ENCODE results near the gene STOX2.

Gene STOX2

DNA sequence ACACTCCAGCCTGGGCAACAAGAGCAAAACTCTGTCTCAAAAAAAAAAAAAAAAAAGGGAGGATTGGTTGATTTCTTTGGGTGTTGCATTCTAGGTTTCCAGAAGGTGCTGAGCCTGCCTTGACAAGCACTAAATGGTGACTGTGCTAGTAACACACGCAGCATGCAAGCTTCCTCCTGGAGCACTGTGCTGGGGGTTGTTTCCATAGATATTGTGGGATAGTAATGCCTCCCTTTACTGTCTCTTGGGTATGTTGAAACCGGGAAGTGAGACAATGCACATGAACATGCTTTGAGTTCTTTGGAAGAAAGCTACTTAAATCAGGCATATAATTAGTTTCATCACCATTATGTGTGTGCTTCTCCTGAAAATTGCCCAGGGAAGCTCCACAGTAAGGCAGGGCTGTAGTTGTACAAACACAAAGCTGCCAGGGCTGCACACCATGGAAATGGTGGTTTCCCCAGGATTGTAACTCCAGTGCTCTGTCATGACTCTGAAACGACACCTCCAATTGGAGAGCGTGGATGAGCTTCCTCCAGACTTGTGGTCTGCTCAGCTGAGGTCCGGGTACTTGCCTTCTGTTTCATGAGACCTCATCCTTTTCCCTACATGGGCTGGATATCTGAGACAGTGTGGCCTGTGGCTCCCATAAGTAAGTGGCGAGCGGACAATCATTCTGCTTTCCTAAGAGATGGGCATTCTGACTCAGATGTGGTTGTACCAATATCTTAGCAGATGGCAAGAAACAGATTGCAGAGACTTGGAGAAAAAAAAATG is 31.5 kb upstream of the STOX2 start:
- Histone ChIP-seq H3K9me3 (ENCODE audit: insufficient read depth, low read length) (no peaks in the 10 kb centered on the region), H3K9me2 (replicated peaks; ENCODE audit: insufficient read depth, low read length) (no peaks in the 10 kb centered on the region; the same call in 1 of the 2 replicates), H3F3A (ENCODE audit: insufficient read depth) (no peaks in the 10 kb centered on the region)

DNA sequence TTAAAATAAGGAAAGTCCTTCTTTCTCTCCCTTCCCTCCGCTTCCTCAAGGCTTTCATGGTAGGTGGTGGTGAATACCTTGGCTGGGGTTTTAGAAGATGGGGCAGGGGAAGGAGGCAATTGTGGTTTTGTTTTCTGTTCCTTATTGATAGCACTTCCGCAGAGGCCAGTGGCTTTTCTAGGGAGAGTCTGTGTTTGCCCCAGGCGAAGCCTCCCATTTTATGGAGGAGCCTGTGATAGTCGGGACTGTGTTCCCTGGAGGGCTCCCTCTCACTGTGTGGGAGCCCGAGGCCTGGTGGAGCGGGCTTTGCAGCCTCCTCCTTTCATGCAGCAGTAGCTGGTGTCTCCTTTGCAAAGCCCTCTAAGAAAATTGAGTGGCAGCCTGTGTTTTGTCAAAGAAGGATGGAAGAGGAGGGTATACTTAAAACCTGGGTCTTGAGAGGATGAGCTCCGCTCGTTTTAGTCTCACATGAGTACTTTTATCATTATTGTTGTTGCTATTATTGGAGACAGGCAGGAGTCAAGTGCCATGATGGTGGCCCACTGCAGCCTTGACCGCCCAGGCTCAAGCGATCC is 29.8 kb upstream of the STOX2 start:
- Histone ChIP-seq H3K27me3 (ENCODE audit: low read length) (no peaks in the 10 kb centered on the region), H3K27ac (ENCODE audit: low read depth, low read length) (no peak overlapping the region), H3K4me3 (ENCODE audit: insufficient read depth, low read length, poor library complexity, severe bottlenecking) (no peak overlapping the region), H3K4me2 (ENCODE audit: low read depth, low read length, poor library complexity, severe bottlenecking) (no peak overlapping the region), H3K36me3 (ENCODE audit: low read length) (no peaks in the 10 kb centered on the region), H3F3A (ENCODE audit: insufficient read depth) (no peaks in the 10 kb centered on the region), H4K20me1 (ENCODE audit: low read depth, low read length) (no peaks in the 10 kb centered on the region), H2AFZ (ENCODE audit: low read depth, low read length, severe bottlenecking) (no peak overlapping the region), H3K79me2 (ENCODE audit: insufficient read depth, low read length) (no peaks in the 10 kb centered on the region), H3K9me3 (ENCODE audit: insufficient read depth, low read length) (no peaks in the 10 kb centered on the region), H3K9ac (ENCODE audit: low read length) (no peak overlapping the region), H3K9me2 (replicated peaks; ENCODE audit: insufficient read depth, low read length) (no peaks in the 10 kb centered on the region)
- TF ChIP-seq, protein P1, sequence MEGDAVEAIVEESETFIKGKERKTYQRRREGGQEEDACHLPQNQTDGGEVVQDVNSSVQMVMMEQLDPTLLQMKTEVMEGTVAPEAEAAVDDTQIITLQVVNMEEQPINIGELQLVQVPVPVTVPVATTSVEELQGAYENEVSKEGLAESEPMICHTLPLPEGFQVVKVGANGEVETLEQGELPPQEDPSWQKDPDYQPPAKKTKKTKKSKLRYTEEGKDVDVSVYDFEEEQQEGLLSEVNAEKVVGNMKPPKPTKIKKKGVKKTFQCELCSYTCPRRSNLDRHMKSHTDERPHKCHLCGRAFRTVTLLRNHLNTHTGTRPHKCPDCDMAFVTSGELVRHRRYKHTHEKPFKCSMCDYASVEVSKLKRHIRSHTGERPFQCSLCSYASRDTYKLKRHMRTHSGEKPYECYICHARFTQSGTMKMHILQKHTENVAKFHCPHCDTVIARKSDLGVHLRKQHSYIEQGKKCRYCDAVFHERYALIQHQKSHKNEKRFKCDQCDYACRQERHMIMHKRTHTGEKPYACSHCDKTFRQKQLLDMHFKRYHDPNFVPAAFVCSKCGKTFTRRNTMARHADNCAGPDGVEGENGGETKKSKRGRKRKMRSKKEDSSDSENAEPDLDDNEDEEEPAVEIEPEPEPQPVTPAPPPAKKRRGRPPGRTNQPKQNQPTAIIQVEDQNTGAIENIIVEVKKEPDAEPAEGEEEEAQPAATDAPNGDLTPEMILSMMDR (IDR thresholded peaks at IDR 0.05; ENCODE audit: insufficient read depth, low read length, poor library complexity, severe bottlenecking), result no peak
- no peak for TF ChIP-seq EZH2phosphoT487 (conservative IDR thresholded peaks at IDR 0.05; ENCODE audit: low read length)

More for the DNA sequence above, 31.5 kb upstream of the STOX2 start:
- no peaks in the 10 kb centered on the region for H3K79me2 ChIP-seq (ENCODE audit: insufficient read depth, low read length)
- H3K4me3 ChIP-seq (ENCODE audit: insufficient read depth, low read length, poor library complexity, severe bottlenecking), result no peak overlapping the region
- no peak overlapping the region for H3K4me2 ChIP-seq (ENCODE audit: low read depth, low read length, poor library complexity, severe bottlenecking)
- TF ChIP-seq, protein P1 (IDR thresholded peaks at IDR 0.05; ENCODE audit: insufficient read depth, low read length, poor library complexity, severe bottlenecking), result no peak
- TF ChIP-seq EZH2phosphoT487 (conservative IDR thresholded peaks at IDR 0.05; ENCODE audit: low read length), result no peak
- no peaks in the 10 kb centered on the region for H3K36me3 ChIP-seq (ENCODE audit: low read length)
- H3K9ac ChIP-seq (ENCODE audit: low read length), result no peak overlapping the region
- H3K27me3 ChIP-seq (ENCODE audit: low read length), result 0 out of 2 replicates have a peak, but pooled peaks cover under 1% of the 10 kb centered on the region
- no peak overlapping the region for H2AFZ ChIP-seq (ENCODE audit: low read depth, low read length, severe bottlenecking)
- no peaks in the 10 kb centered on the region for H4K20me1 ChIP-seq (ENCODE audit: low read depth, low read length)
- no peak overlapping the region for H3K27ac ChIP-seq (ENCODE audit: low read depth, low read length)

DNA sequence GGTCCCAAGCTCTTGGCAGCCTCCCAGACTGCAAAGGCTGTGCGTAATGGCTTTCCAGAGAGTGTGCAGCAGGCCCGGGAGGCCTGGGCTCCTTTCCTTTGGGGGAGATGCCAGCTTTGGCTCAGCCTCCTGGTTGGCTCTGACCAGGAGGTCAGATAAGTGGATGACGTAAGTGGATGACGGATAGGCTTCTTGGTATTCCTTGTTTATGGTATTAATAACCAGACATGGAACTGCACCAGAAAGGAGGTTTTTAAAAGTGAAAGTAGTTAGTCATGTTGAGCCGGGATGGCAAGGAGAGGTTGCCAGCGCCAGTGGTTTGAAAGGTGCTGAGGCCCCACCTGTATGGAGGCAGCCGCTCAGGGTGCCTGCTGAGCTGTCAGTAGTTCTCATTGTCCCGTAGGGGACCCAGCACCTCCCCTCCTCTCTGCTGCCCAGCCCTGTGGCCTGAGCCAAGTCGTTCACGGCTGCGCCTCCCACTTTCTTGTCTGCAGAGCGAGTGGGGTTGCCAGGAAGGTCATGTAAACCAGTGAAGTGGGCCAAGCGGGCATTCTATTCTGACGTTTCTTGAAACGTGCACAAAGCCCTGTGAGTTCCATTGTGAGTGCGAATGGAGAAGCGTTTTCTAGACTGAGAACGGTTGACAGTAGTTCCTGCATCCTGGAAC is 28.7 kb upstream of the STOX2 start:
- no peaks in the 10 kb centered on the region for H3F3A ChIP-seq (ENCODE audit: insufficient read depth)
- H3K4me3 ChIP-seq (ENCODE audit: insufficient read depth, low read length, poor library complexity, severe bottlenecking), result no peak overlapping the region
- no peaks in the 10 kb centered on the region for H3K27me3 ChIP-seq (ENCODE audit: low read length)
- no peak overlapping the region for H2AFZ ChIP-seq (ENCODE audit: low read depth, low read length, severe bottlenecking)
- H3K36me3 ChIP-seq (ENCODE audit: low read length), result no peaks in the 10 kb centered on the region
- no peaks in the 10 kb centered on the region for H3K9me3 ChIP-seq (ENCODE audit: insufficient read depth, low read length)
- TF ChIP-seq, protein P1 (IDR thresholded peaks at IDR 0.05; ENCODE audit: insufficient read depth, low read length, poor library complexity, severe bottlenecking), result no peak
- no peak for TF ChIP-seq EZH2phosphoT487 (conservative IDR thresholded peaks at IDR 0.05; ENCODE audit: low read length)
- no peak overlapping the region for H3K4me2 ChIP-seq (ENCODE audit: low read depth, low read length, poor library complexity, severe bottlenecking)
- no peaks in the 10 kb centered on the region for H3K79me2 ChIP-seq (ENCODE audit: insufficient read depth, low read length)
- H3K9ac ChIP-seq (ENCODE audit: low read length), result no peak overlapping the region
- no peaks in the 10 kb centered on the region for H3K9me2 ChIP-seq (replicated peaks; ENCODE audit: insufficient read depth, low read length)
- no peak overlapping the region for H3K27ac ChIP-seq (ENCODE audit: low read depth, low read length)
- H4K20me1 ChIP-seq (ENCODE audit: low read depth, low read length), result no peaks in the 10 kb centered on the region
